ENCODE measurements around the gene ZNF664.

Gene ZNF664

GRCh38 chr12:123972457-123973401, at the start of gene ZNF664, which contains the start of gene CCDC92:
Gene ZNF664, plus strand, starts transcription at chr12:123973215. Its CDS starts 38,930 bp downstream, at chr12:124012145.
Gene CCDC92, minus strand, starts transcription at chr12:123972831. Its CDS starts 28,526 bp downstream, at chr12:123944305.
- H3K27ac ChIP-seq (ENCODE audit: low read depth, low read length): peak within 1 kb of the TSS; percentile 91
- peak within 1 kb of the TSS; percentile 67 to 92 (median 84) for H3K9ac ChIP-seq (ENCODE audit: low read length in 5 of 5)
- peaks cover 0 to 29% (median 20%) of the 10 kb centered on the region in 5 donors for H3K4me1 ChIP-seq (ENCODE audit: control insufficient read depth in 5 of 5, insufficient read depth in 5 of 5, low read length in 5 of 5)
- H3K9me3 ChIP-seq (ENCODE audit: control insufficient read depth in 5 of 5, low read length in 5 of 5): no peaks in the 10 kb centered on the region
- H3K27me3 ChIP-seq (ENCODE audit: control insufficient read depth in 5 of 5, insufficient read depth in 4 of 5, low read length in 5 of 5): no peaks in the 10 kb centered on the region
- peak within 1 kb of the TSS; percentile 72 to 86 (median 79) for H3K4me3 ChIP-seq (ENCODE audit: low read depth in 1 of 5, low read length in 5 of 5)
- H3K36me3 ChIP-seq (ENCODE audit: control insufficient read depth in 5 of 5, insufficient read depth in 5 of 5, low read length in 5 of 5): peaks cover 0 to 4% (median 2%) of the 10 kb centered on the region in 5 donors

GRCh38 chr12:123923927-123924326, 49.1 kb upstream of the ZNF664 start:
- Histone ChIP-seq H3K36me3 (ENCODE audit: control insufficient read depth in 5 of 5, insufficient read depth in 5 of 5, low read length in 5 of 5) (no peaks in the 10 kb centered on the region), H3K4me1 (ENCODE audit: control insufficient read depth in 5 of 5, insufficient read depth in 5 of 5, low read length in 5 of 5) (peaks cover 0 to 3% (median 0%) of the 10 kb centered on the region in 5 donors), H3K4me3 (ENCODE audit: low read depth in 1 of 5, low read length in 5 of 5) (no peak overlapping the region), H3K9me3 (ENCODE audit: control insufficient read depth in 5 of 5, low read length in 5 of 5) (no peaks in the 10 kb centered on the region), H3K27me3 (ENCODE audit: control insufficient read depth in 5 of 5, insufficient read depth in 4 of 5, low read length in 5 of 5) (peaks cover 0 to 5% (median 3%) of the 10 kb centered on the region in 5 donors), H3K9ac (ENCODE audit: low read length in 5 of 5) (no peak overlapping the region), H3K27ac (ENCODE audit: low read depth, low read length) (no peak overlapping the region)

- Histone ChIP-seq H3K27ac (ENCODE audit: low read depth, low read length) (no peak overlapping the region), H3K4me1 (ENCODE audit: control insufficient read depth in 5 of 5, insufficient read depth in 5 of 5, low read length in 5 of 5) (peaks cover 0 to 3% (median 0%) of the 10 kb centered on the region in 5 donors), H3K27me3 (ENCODE audit: control insufficient read depth in 5 of 5, insufficient read depth in 4 of 5, low read length in 5 of 5) (peaks cover 0 to 5% (median 3%) of the 10 kb centered on the region in 5 donors)
These were observed 48.5 kb upstream of the ZNF664 start for GRCh38 chr12:123924539-123924938.

GRCh38 chr12:123928274-123928865, 44.6 kb upstream of the ZNF664 start:
- Histone ChIP-seq H3K4me3 (ENCODE audit: low read depth in 1 of 5, low read length in 5 of 5) (no peak overlapping the region), H3K9ac (ENCODE audit: low read length in 5 of 5) (no peak overlapping the region), H3K9me3 (ENCODE audit: control insufficient read depth in 5 of 5, low read length in 5 of 5) (no peaks in the 10 kb centered on the region), H3K36me3 (ENCODE audit: control insufficient read depth in 5 of 5, insufficient read depth in 5 of 5, low read length in 5 of 5) (no peaks in the 10 kb centered on the region), H3K27ac (ENCODE audit: low read depth, low read length) (no peak overlapping the region), H3K4me1 (ENCODE audit: control insufficient read depth in 5 of 5, insufficient read depth in 5 of 5, low read length in 5 of 5) (no peaks in the 10 kb centered on the region), H3K27me3 (ENCODE audit: control insufficient read depth in 5 of 5, insufficient read depth in 4 of 5, low read length in 5 of 5) (peaks cover 0 to 4% (median 2%) of the 10 kb centered on the region in 5 donors)

More at GRCh38 chr12:123924539-123924938, 48.5 kb upstream of the ZNF664 start:
- Histone ChIP-seq H3K36me3 (ENCODE audit: control insufficient read depth in 5 of 5, insufficient read depth in 5 of 5, low read length in 5 of 5) (no peaks in the 10 kb centered on the region), H3K9ac (ENCODE audit: low read length in 5 of 5) (no peak overlapping the region), H3K9me3 (ENCODE audit: control insufficient read depth in 5 of 5, low read length in 5 of 5) (no peaks in the 10 kb centered on the region), H3K4me3 (ENCODE audit: low read depth in 1 of 5, low read length in 5 of 5) (no peak overlapping the region)

- Histone ChIP-seq H3K36me3 (ENCODE audit: control insufficient read depth in 5 of 5, insufficient read depth in 5 of 5, low read length in 5 of 5) (no peaks in the 10 kb centered on the region), H3K9ac (ENCODE audit: low read length in 5 of 5) (no peak overlapping the region), H3K4me1 (ENCODE audit: control insufficient read depth in 5 of 5, insufficient read depth in 5 of 5, low read length in 5 of 5) (no peaks in the 10 kb centered on the region), H3K27ac (ENCODE audit: low read depth, low read length) (no peak overlapping the region), H3K4me3 (ENCODE audit: low read depth in 1 of 5, low read length in 5 of 5) (no peak overlapping the region), H3K9me3 (ENCODE audit: control insufficient read depth in 5 of 5, low read length in 5 of 5) (no peaks in the 10 kb centered on the region), H3K27me3 (ENCODE audit: control insufficient read depth in 5 of 5, insufficient read depth in 4 of 5, low read length in 5 of 5) (peaks cover 0 to 4% (median 2%) of the 10 kb centered on the region in 5 donors)
These were observed 44.1 kb upstream of the ZNF664 start for GRCh38 chr12:123928897-123929296.

GRCh38 chr12:123929946-123930583, 43.0 kb upstream of the ZNF664 start:
- Histone ChIP-seq H3K27ac (ENCODE audit: low read depth, low read length) (no peak overlapping the region), H3K4me1 (ENCODE audit: control insufficient read depth in 5 of 5, insufficient read depth in 5 of 5, low read length in 5 of 5) (no peaks in the 10 kb centered on the region), H3K4me3 (ENCODE audit: low read depth in 1 of 5, low read length in 5 of 5) (no peak overlapping the region), H3K27me3 (ENCODE audit: control insufficient read depth in 5 of 5, insufficient read depth in 4 of 5, low read length in 5 of 5) (peaks cover 0 to 4% (median 2%) of the 10 kb centered on the region in 5 donors), H3K9ac (ENCODE audit: low read length in 5 of 5) (no peak overlapping the region), H3K9me3 (ENCODE audit: control insufficient read depth in 5 of 5, low read length in 5 of 5) (no peaks in the 10 kb centered on the region), H3K36me3 (ENCODE audit: control insufficient read depth in 5 of 5, insufficient read depth in 5 of 5, low read length in 5 of 5) (peaks cover 0 to 6% (median 3%) of the 10 kb centered on the region in 5 donors)

- Histone ChIP-seq H3K4me1 (ENCODE audit: control insufficient read depth in 5 of 5, insufficient read depth in 5 of 5, low read length in 5 of 5) (no peaks in the 10 kb centered on the region), H3K9ac (ENCODE audit: low read length in 5 of 5) (no peak overlapping the region), H3K27me3 (ENCODE audit: control insufficient read depth in 5 of 5, insufficient read depth in 4 of 5, low read length in 5 of 5) (peaks cover 0 to 4% (median 2%) of the 10 kb centered on the region in 5 donors), H3K27ac (ENCODE audit: low read depth, low read length) (no peak overlapping the region), H3K9me3 (ENCODE audit: control insufficient read depth in 5 of 5, low read length in 5 of 5) (no peaks in the 10 kb centered on the region), H3K36me3 (ENCODE audit: control insufficient read depth in 5 of 5, insufficient read depth in 5 of 5, low read length in 5 of 5) (peaks cover 0 to 20% (median 17%) of the 10 kb centered on the region in 5 donors), H3K4me3 (ENCODE audit: low read depth in 1 of 5, low read length in 5 of 5) (no peak overlapping the region)
These were observed 41.2 kb upstream of the ZNF664 start for GRCh38 chr12:123931686-123932321.

- peaks cover 0 to 3% (median 0%) of the 10 kb centered on the region in 5 donors for H3K4me1 ChIP-seq (ENCODE audit: control insufficient read depth in 5 of 5, insufficient read depth in 5 of 5, low read length in 5 of 5)
- H3K36me3 ChIP-seq (ENCODE audit: control insufficient read depth in 5 of 5, insufficient read depth in 5 of 5, low read length in 5 of 5): peaks cover 0 to 31% (median 27%) of the 10 kb centered on the region in 5 donors
- H3K4me3 ChIP-seq (ENCODE audit: low read depth in 1 of 5, low read length in 5 of 5): no peak overlapping the region
- H3K27me3 ChIP-seq (ENCODE audit: control insufficient read depth in 5 of 5, insufficient read depth in 4 of 5, low read length in 5 of 5): peaks cover 0 to 2% (median 0%) of the 10 kb centered on the region in 5 donors
- no peak overlapping the region for H3K27ac ChIP-seq (ENCODE audit: low read depth, low read length)
- no peaks in the 10 kb centered on the region for H3K9me3 ChIP-seq (ENCODE audit: control insufficient read depth in 5 of 5, low read length in 5 of 5)
- no peak overlapping the region for H3K9ac ChIP-seq (ENCODE audit: low read length in 5 of 5)
These were observed 39.8 kb upstream of the ZNF664 start for GRCh38 chr12:123933214-123933613.

- H3K9ac ChIP-seq (ENCODE audit: low read length in 5 of 5): no peak overlapping the region
- no peak overlapping the region for H3K4me3 ChIP-seq (ENCODE audit: low read depth in 1 of 5, low read length in 5 of 5)
- H3K9me3 ChIP-seq (ENCODE audit: control insufficient read depth in 5 of 5, low read length in 5 of 5): no peaks in the 10 kb centered on the region
- peaks cover 0 to 9% (median 0%) of the 10 kb centered on the region in 5 donors for H3K4me1 ChIP-seq (ENCODE audit: control insufficient read depth in 5 of 5, insufficient read depth in 5 of 5, low read length in 5 of 5)
- H3K27me3 ChIP-seq (ENCODE audit: control insufficient read depth in 5 of 5, insufficient read depth in 4 of 5, low read length in 5 of 5): no peaks in the 10 kb centered on the region
- H3K27ac ChIP-seq (ENCODE audit: low read depth, low read length): no peak overlapping the region
- H3K36me3 ChIP-seq (ENCODE audit: control insufficient read depth in 5 of 5, insufficient read depth in 5 of 5, low read length in 5 of 5): peaks cover 0 to 31% (median 28%) of the 10 kb centered on the region in 5 donors
These were observed 38.9 kb upstream of the ZNF664 start for GRCh38 chr12:123934016-123934620.

All from subcutaneous abdominal adipose tissue (tissue), 5 donors.